HG03565 (cell line): ENCODE data around the gene SCAP.

Experiments
- ATAC-seq: cut with Tn5 transposase; IDR thresholded peaks from one replicate; pipeline ENCODE4 v1.9.1; 2021; ENCODE audit warnings: mild to moderate bottlenecking, moderate library complexity; ENCODE audit not compliant: unreplicated experiment

Gene SCAP

GRCh38 chr3:47433796-47434195 is 41.9 kb downstream of the SCAP start:
- ATAC-seq, result no peak

- no peak for ATAC-seq
These were observed 43.1 kb downstream of the SCAP start for GRCh38 chr3:47432673-47433072.

GRCh38 chr3:47431225-47431624 is 44.5 kb downstream of the SCAP start:
- no peak for ATAC-seq

GRCh38 chr3:47430606-47431005 is 45.1 kb downstream of the SCAP start:
- no peak for ATAC-seq

GRCh38 chr3:47429476-47430270 is 46.1 kb downstream of the SCAP start:
- no peak for ATAC-seq

GRCh38 chr3:47428662-47429061 is 47.1 kb downstream of the SCAP start:
- ATAC-seq, result no peak

- ATAC-seq, result no peak
These were observed 47.9 kb downstream of the SCAP start for GRCh38 chr3:47427866-47428265.

GRCh38 chr3:47425959-47426358 is 49.8 kb downstream of the SCAP start:
- ATAC-seq, result no peak

GRCh38 chr3:47425383-47425778 is 50.4 kb downstream of the SCAP start:
- no peak for ATAC-seq

- ATAC-seq, result no peak
These were observed 51.0 kb downstream of the SCAP start for GRCh38 chr3:47424434-47425382.

- ATAC-seq, result no peak
These were observed 52.1 kb downstream of the SCAP start for GRCh38 chr3:47423548-47424145.

- no peak for ATAC-seq
These were observed 53.0 kb downstream of the SCAP start for GRCh38 chr3:47422743-47423142.

- ATAC-seq, result no peak
These were observed 53.7 kb downstream of the SCAP start for GRCh38 chr3:47421741-47422649.

- peak; percentile 49 for ATAC-seq
These were observed 54.9 kb downstream of the SCAP start for GRCh38 chr3:47420511-47421484.

- ATAC-seq, result no peak
These were observed 55.7 kb downstream of the SCAP start for GRCh38 chr3:47420044-47420430.

GRCh38 chr3:47419083-47420043 is 56.4 kb downstream of the SCAP start:
- no peak for ATAC-seq

- ATAC-seq, result no peak
These were observed 57.3 kb downstream of the SCAP start for GRCh38 chr3:47418167-47419082.
